ENCODE measurements around the gene KANK2.

KANK2 gene

GRCh38 chr19:11234486-11235075 lies 37.2 kb upstream of the KANK2 start:
- no peak for TF ChIP-seq CTCF (IDR thresholded peaks at IDR 0.05; ENCODE audit: low read length)
- no peak for TF ChIP-seq EZH2 (IDR thresholded peaks at IDR 0.05; ENCODE audit: borderline replicate concordance, low read length)
- Histone ChIP-seq H4K20me1 (ENCODE audit: insufficient read depth, low read length) (no peaks in the 10 kb centered on the region), H3K36me3 (ENCODE audit: insufficient read depth, low read length) (peaks cover 12% of the 10 kb centered on the region), H3K4me2 (ENCODE audit: low read length) (no peak overlapping the region), H3K27me3 (ENCODE audit: insufficient read depth, low read length) (no peaks in the 10 kb centered on the region), H3K27ac (ENCODE audit: low read depth, low read length, poor library complexity, severe bottlenecking) (no peak overlapping the region), H3K9me3 (ENCODE audit: low read length) (no peaks in the 10 kb centered on the region), H3K9me2 (ENCODE audit: low read depth, low read length) (no peaks in the 10 kb centered on the region), H3K4me1 (ENCODE audit: insufficient read depth, low read length, severe bottlenecking) (no peaks in the 10 kb centered on the region), H3F3A (ENCODE audit: insufficient read depth, low read length) (no peaks in the 10 kb centered on the region), H3K9ac (ENCODE audit: low read length) (no peak overlapping the region), H3K79me2 (ENCODE audit: insufficient read depth, low read length) (no peaks in the 10 kb centered on the region), H2AFZ (ENCODE audit: low read length) (no peak overlapping the region), H3K4me3 (ENCODE audit: low read depth, low read length, poor library complexity, severe bottlenecking) (no peak overlapping the region)

- no peak overlapping the region for H2AFZ ChIP-seq (ENCODE audit: low read length)
- no peak overlapping the region for H3K27ac ChIP-seq (ENCODE audit: low read depth, low read length, poor library complexity, severe bottlenecking)
- no peak overlapping the region for H3K4me2 ChIP-seq (ENCODE audit: low read length)
- no peaks in the 10 kb centered on the region for H3F3A ChIP-seq (ENCODE audit: insufficient read depth, low read length)
- H3K9me3 ChIP-seq (ENCODE audit: low read length) = no peaks in the 10 kb centered on the region
- H3K36me3 ChIP-seq (ENCODE audit: insufficient read depth, low read length) = peaks cover 12% of the 10 kb centered on the region
- no peaks in the 10 kb centered on the region for H4K20me1 ChIP-seq (ENCODE audit: insufficient read depth, low read length)
- no peak overlapping the region for H3K9ac ChIP-seq (ENCODE audit: low read length)
- H3K27me3 ChIP-seq (ENCODE audit: insufficient read depth, low read length) = no peaks in the 10 kb centered on the region
- TF ChIP-seq CTCF (IDR thresholded peaks at IDR 0.05; ENCODE audit: low read length) (no peak), EZH2 (IDR thresholded peaks at IDR 0.05; ENCODE audit: borderline replicate concordance, low read length) (no peak)
- H3K79me2 ChIP-seq (ENCODE audit: insufficient read depth, low read length) = no peaks in the 10 kb centered on the region
- no peak overlapping the region for H3K4me3 ChIP-seq (ENCODE audit: low read depth, low read length, poor library complexity, severe bottlenecking)
- H3K4me1 ChIP-seq (ENCODE audit: insufficient read depth, low read length, severe bottlenecking) = no peaks in the 10 kb centered on the region
- H3K9me2 ChIP-seq (ENCODE audit: low read depth, low read length) = no peaks in the 10 kb centered on the region
These were observed 35.7 kb upstream of the KANK2 start for GRCh38 chr19:11233073-11233472.

GRCh38 chr19:11232555-11232954 lies 35.2 kb upstream of the KANK2 start:
- no peaks in the 10 kb centered on the region for H3K27me3 ChIP-seq (ENCODE audit: insufficient read depth, low read length)
- no peak overlapping the region for H3K4me3 ChIP-seq (ENCODE audit: low read depth, low read length, poor library complexity, severe bottlenecking)
- no peak overlapping the region for H2AFZ ChIP-seq (ENCODE audit: low read length)
- no peaks in the 10 kb centered on the region for H3K9me2 ChIP-seq (ENCODE audit: low read depth, low read length)
- no peaks in the 10 kb centered on the region for H3F3A ChIP-seq (ENCODE audit: insufficient read depth, low read length)
- no peaks in the 10 kb centered on the region for H3K79me2 ChIP-seq (ENCODE audit: insufficient read depth, low read length)
- H3K4me2 ChIP-seq (ENCODE audit: low read length) = no peak overlapping the region
- peaks cover 12% of the 10 kb centered on the region for H3K36me3 ChIP-seq (ENCODE audit: insufficient read depth, low read length)
- no peaks in the 10 kb centered on the region for H3K4me1 ChIP-seq (ENCODE audit: insufficient read depth, low read length, severe bottlenecking)
- no peak overlapping the region for H3K9ac ChIP-seq (ENCODE audit: low read length)
- H3K9me3 ChIP-seq (ENCODE audit: low read length) = no peaks in the 10 kb centered on the region
- H3K27ac ChIP-seq (ENCODE audit: low read depth, low read length, poor library complexity, severe bottlenecking) = no peak overlapping the region
- no peak for TF ChIP-seq EZH2 (IDR thresholded peaks at IDR 0.05; ENCODE audit: borderline replicate concordance, low read length)
- no peak for TF ChIP-seq CTCF (IDR thresholded peaks at IDR 0.05; ENCODE audit: low read length)
- H4K20me1 ChIP-seq (ENCODE audit: insufficient read depth, low read length) = no peaks in the 10 kb centered on the region

Measured in OCI-LY1 (cell line).